IMR-90 (cell line): ENCODE results near the gene TRIM28. TPM values are rescaled to one million over a fixed set of nuclear protein-coding genes. Genes with fewer than 3 reads are reported as not detected.

Experiments used
- ATAC-seq: fragments of 200-7000 bp; cut with Tn5 transposase; 2 replicates; pipeline ENCODE4 v1.9.1; 2020; ENCODE audit warnings: low read depth, mild to moderate bottlenecking, moderate library complexity
- BruUV-seq: library from RNA; stranded (reverse); fragments of 400-500 nt; replicated peaks from 2 replicates; lab custom pipeline; 2021; lab: Mats Ljungman, UMichigan
- CTCF ChIA-PET: fragments of 300-600 bp; formaldehyde crosslinking; extraction: SDS; loops from one replicate; lab custom pipeline; 2021; ENCODE audit warnings: antibody characterized with exemption; lab: Yijun Ruan, JAX
- POLR2A ChIA-PET: fragments of 300-600 bp; sonication (Branson Sonifier 250); formaldehyde crosslinking; loops from one replicate; lab custom pipeline; 2022; ENCODE audit warnings: antibody characterized with exemption; ENCODE audit not compliant: unreplicated experiment; lab: Charles Lee
- DNase-seq: peaks from one replicate; pipeline ENCODE4 v3.0.0; 2013
- H2AFZ ChIP-seq: replicated peaks from 2 replicates; pipeline ENCODE3; 2013; ENCODE audit warnings: low read length, mild to moderate bottlenecking; ENCODE audit not compliant: poor library complexity
- H2AK5ac ChIP-seq: 2 replicates; pipeline ENCODE4 v1.6.1; 2013; ENCODE audit warnings: low read depth, low read length, inconsistent platforms
- H2AK9ac ChIP-seq: replicated peaks from 2 replicates; pipeline ENCODE3; 2013; ENCODE audit warnings: mild to moderate bottlenecking, low read depth, low read length, moderate library complexity; ENCODE audit not compliant: poor library complexity
- H2BK120ac ChIP-seq: 2 replicates; pipeline ENCODE4 v1.6.1; 2013; ENCODE audit warnings: low read depth, low read length, inconsistent platforms
- H2BK15ac ChIP-seq: 3 replicates; pipeline ENCODE4 v1.6.1; 2013; ENCODE audit warnings: low read depth, low read length, inconsistent platforms
- H2BK20ac ChIP-seq: 2 replicates; pipeline ENCODE4 v1.6.1; 2013; ENCODE audit warnings: low read depth, mild to moderate bottlenecking, inconsistent platforms, low read length, moderate library complexity
- H2BK5ac ChIP-seq: 2 replicates; pipeline ENCODE4 v1.6.1; 2013; ENCODE audit warnings: mild to moderate bottlenecking, low read depth, low read length, inconsistent platforms; ENCODE audit not compliant: poor library complexity, severe bottlenecking
- H3K14ac ChIP-seq: replicated peaks from 2 replicates; pipeline ENCODE4 v1.6.1; 2013; ENCODE audit warnings: low read depth, low read length, inconsistent platforms
- H3K18ac ChIP-seq: 2 replicates; pipeline ENCODE4 v1.6.1; 2013; ENCODE audit warnings: low read depth, low read length, control low read depth
- H3K23ac ChIP-seq: 2 replicates; pipeline ENCODE4 v1.6.1; 2013; ENCODE audit warnings: low read depth, low read length, inconsistent platforms
- H3K27ac ChIP-seq: 2 replicates; pipeline ENCODE4 v1.5.1; 2013; ENCODE audit warnings: mild to moderate bottlenecking, control low read depth, low read length; ENCODE audit not compliant: insufficient read depth
- H3K27me3 ChIP-seq: 2 replicates; pipeline ENCODE4 v1.6.1; 2013; ENCODE audit warnings: low read length; ENCODE audit not compliant: control insufficient read depth, insufficient read depth
- H3K36me3 ChIP-seq: 2 replicates; pipeline ENCODE4 v1.6.1; 2013; ENCODE audit warnings: low read length, mixed read lengths; ENCODE audit not compliant: control insufficient read depth, insufficient read depth
- H3K4ac ChIP-seq: 2 replicates; pipeline ENCODE4 v1.6.1; 2013; ENCODE audit warnings: low read depth, low read length, inconsistent platforms
- H3K4me1 ChIP-seq: 2 replicates; pipeline ENCODE4 v1.6.1; 2013; ENCODE audit warnings: low read length, mixed read lengths; ENCODE audit not compliant: control insufficient read depth, insufficient read depth
- H3K4me2 ChIP-seq: 2 replicates; pipeline ENCODE4 v1.6.1; 2013; ENCODE audit warnings: low read depth, mild to moderate bottlenecking, control low read depth, low read length, moderate library complexity
- H3K4me3 ChIP-seq: 2 replicates; pipeline ENCODE4 v1.5.1; 2013; ENCODE audit warnings: low read depth, mild to moderate bottlenecking, control low read depth, low read length, moderate library complexity; ENCODE audit not compliant: insufficient read depth
- H3K56ac ChIP-seq: 2 replicates; pipeline ENCODE4 v1.6.1; 2013; ENCODE audit warnings: low read length, inconsistent platforms; ENCODE audit not compliant: insufficient read depth; ENCODE audit errors: extremely low read depth
- H3K79me1 ChIP-seq, 2 experiments: 2 replicates each; pipeline ENCODE4 v1.6.1; 2013; ENCODE audit warnings: low read length in 2 of 2, inconsistent platforms in 1 of 2, low read depth in 1 of 2
- H3K9ac ChIP-seq: 2 replicates; pipeline ENCODE4 v1.6.1; 2013; ENCODE audit warnings: low read depth, low read length, control low read depth
- H3K9me1 ChIP-seq: 2 replicates; pipeline ENCODE4 v1.6.1; 2013; ENCODE audit warnings: low read length, inconsistent platforms; ENCODE audit not compliant: insufficient read depth
- H3K9me3 ChIP-seq: 2 replicates; pipeline ENCODE4 v1.6.1; 2013; ENCODE audit warnings: low read length; ENCODE audit not compliant: control insufficient read depth, insufficient read depth
- H4K20me1 ChIP-seq: 2 replicates; pipeline ENCODE4 v1.6.1; 2013; ENCODE audit warnings: low read length, inconsistent platforms; ENCODE audit not compliant: insufficient read depth
- H4K5ac ChIP-seq: 2 replicates; pipeline ENCODE4 v1.6.1; 2013; ENCODE audit warnings: mild to moderate bottlenecking, low read depth, low read length, control low read depth
- H4K8ac ChIP-seq, 2 experiments: 2 replicates each; pipeline ENCODE4 v1.6.1; 2013; ENCODE audit warnings: low read depth in 2 of 2, low read length in 2 of 2, control low read depth in 1 of 2, inconsistent platforms in 1 of 2
- H4K91ac ChIP-seq: 2 replicates; pipeline ENCODE4 v1.6.1; 2013; ENCODE audit warnings: low read depth, low read length, inconsistent platforms; ENCODE audit not compliant: insufficient read depth
- BHLHE40 ChIP-seq: fragments of 150-350 bp; IDR thresholded peaks from 2 replicates; pipeline ENCODE4 v1.6.1; 2016; ENCODE audit warnings: mild to moderate bottlenecking, low read depth, low read length
- CEBPB ChIP-seq: IDR thresholded peaks from 2 replicates; pipeline ENCODE4 v1.6.1; 2012; ENCODE audit warnings: low read depth, low read length, improper control_type of control experiment
- CHD1 ChIP-seq: IDR thresholded peaks from 2 replicates; pipeline ENCODE4 v1.6.1; 2012; ENCODE audit warnings: low read depth, low read length, improper control_type of control experiment
- FOS ChIP-seq: fragments of 150-350 bp; IDR thresholded peaks from 2 replicates; pipeline ENCODE4 v1.6.1; 2016; ENCODE audit warnings: low read depth, low read length
- MAFK ChIP-seq: IDR thresholded peaks from 2 replicates; pipeline ENCODE4 v1.6.1; 2012; ENCODE audit warnings: low read depth, low read length, improper control_type of control experiment
- MAZ ChIP-seq: IDR thresholded peaks from 2 replicates; pipeline ENCODE4 v1.6.1; 2012; ENCODE audit warnings: low read depth, mild to moderate bottlenecking, low read length, improper control_type of control experiment, moderate library complexity, borderline replicate concordance
- MXI1 ChIP-seq: IDR thresholded peaks from 2 replicates; pipeline ENCODE4 v1.6.1; 2012; ENCODE audit warnings: low read depth, mild to moderate bottlenecking, low read length, moderate library complexity, borderline replicate concordance
- NFE2L2 ChIP-seq: fragments of 150-350 bp; IDR thresholded peaks from 2 replicates; pipeline ENCODE4 v1.6.1; 2016; ENCODE audit warnings: low read depth, mild to moderate bottlenecking, low read length
- POLR2A ChIP-seq: IDR thresholded peaks from 2 replicates; pipeline ENCODE4 v1.6.1; 2012; ENCODE audit warnings: mild to moderate bottlenecking, low read depth, low read length
- RAD21 ChIP-seq: IDR thresholded peaks from 2 replicates; pipeline ENCODE4 v1.6.1; 2012; ENCODE audit warnings: low read length, improper control_type of control experiment
- RCOR1 ChIP-seq: IDR thresholded peaks from 2 replicates; pipeline ENCODE4 v1.6.1; 2012; ENCODE audit warnings: mild to moderate bottlenecking, low read length, improper control_type of control experiment; ENCODE audit not compliant: insufficient replicate concordance
- RFX5 ChIP-seq: IDR thresholded peaks from 2 replicates; pipeline ENCODE4 v1.8.0; 2012; ENCODE audit warnings: low read depth, mild to moderate bottlenecking, low read length, moderate library complexity
- SMC3 ChIP-seq: fragments of 150-350 bp; IDR thresholded peaks from 2 replicates; pipeline ENCODE4 v1.6.1; 2016; ENCODE audit warnings: low read depth, mild to moderate bottlenecking, antibody characterized with exemption, low read length, moderate library complexity
- USF2 ChIP-seq: fragments of 150-350 bp; IDR thresholded peaks from 2 replicates; pipeline ENCODE4 v1.6.1; 2017; ENCODE audit warnings: mild to moderate bottlenecking, antibody characterized with exemption, low read length, low read depth
- WGBS, 2 experiments: methylation state at CpG; one replicate each; pipeline versions ENCODE4 v1.1.5 to v1.1.7; 2013; ENCODE audit warnings: missing lambda C conversion rate in 2 of 2; ENCODE audit not compliant: insufficient read length in 1 of 2; ENCODE audit errors: extremely low coverage in 2 of 2; 5-methylcytosine and 5-hydroxymethylcytosine counted together
- dilution Hi-C: fragments of 300-500 bp; cut with HindIII; formaldehyde crosslinking; loops from one replicate; pipeline ENCODE4 v1.14.3; 2018; ENCODE audit warnings: low sequenced_read_pairs; ENCODE audit not compliant: unreplicated experiment
- in situ Hi-C: fragments of 300-500 bp; cut with MboI; formaldehyde crosslinking; loops from 3 replicates; pipeline ENCODE4 v1.14.3; 2019; ENCODE audit warnings: low sequenced_read_pairs, inconsistent platforms, mixed read lengths
- intact Hi-C: fragments of 100-400 bp; cut with micrococcal nuclease; formaldehyde crosslinking; loops from 2 replicates; pipeline ENCODE4 v1.10.0; 2022
- polyA plus RNA-seq, 3 experiments: library from polyadenylated mRNA; depleted of rRNA; stranded (reverse); fragments of >200 nt; gene quantifications; 2 replicates each; pipeline ENCODE4 v1.2.3, GENCODE V29; 2012; ENCODE audit warnings: low replicate concordance in 1 of 3
- total RNA-seq: library from RNA; depleted of rRNA; stranded (reverse); fragments of >200 nt; gene quantifications from 2 replicates; pipeline ENCODE4 v1.2.3, GENCODE V29; 2012
- TF ChIP-seq, protein P1 (sequence below): fragments of 150-350 bp; IDR thresholded peaks from 2 replicates; pipeline ENCODE4 v1.6.1; 2016; ENCODE audit warnings: low read depth, mild to moderate bottlenecking, low read length, moderate library complexity, borderline replicate concordance
- TF ChIP-seq, protein P2 (sequence below): conservative IDR thresholded peaks from 2 replicates; pipeline ENCODE4 v1.5.1; 2012; ENCODE audit warnings: mild to moderate bottlenecking, low read depth, low read length, improper control_type of control experiment

TRIM28 gene
- total and polyA plus RNA-seq, 2 of the 4 experiments (the other 2 are of a cell fraction): 349 to 465 TPM

GRCh38 chr19:58550362-58551122, 6.7 kb downstream of the TRIM28 start:
- BruUV-seq: no TSS peak
- no peak overlapping the region for H2BK15ac ChIP-seq
- TF ChIP-seq MXI1 (no peak), RAD21 (no peak), CHD1 (no peak), RFX5 (no peak), RCOR1 (no peak), MAZ (no peak), BHLHE40 (no peak), USF2 (no peak), POLR2A (no peak), CEBPB (no peak), NFE2L2 (no peak), SMC3 (no peak), MAFK (no peak), FOS (no peak)
- TF ChIP-seq, protein P1, sequence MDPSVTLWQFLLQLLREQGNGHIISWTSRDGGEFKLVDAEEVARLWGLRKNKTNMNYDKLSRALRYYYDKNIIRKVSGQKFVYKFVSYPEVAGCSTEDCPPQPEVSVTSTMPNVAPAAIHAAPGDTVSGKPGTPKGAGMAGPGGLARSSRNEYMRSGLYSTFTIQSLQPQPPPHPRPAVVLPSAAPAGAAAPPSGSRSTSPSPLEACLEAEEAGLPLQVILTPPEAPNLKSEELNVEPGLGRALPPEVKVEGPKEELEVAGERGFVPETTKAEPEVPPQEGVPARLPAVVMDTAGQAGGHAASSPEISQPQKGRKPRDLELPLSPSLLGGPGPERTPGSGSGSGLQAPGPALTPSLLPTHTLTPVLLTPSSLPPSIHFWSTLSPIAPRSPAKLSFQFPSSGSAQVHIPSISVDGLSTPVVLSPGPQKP: no peak
- TF ChIP-seq, protein P2, sequence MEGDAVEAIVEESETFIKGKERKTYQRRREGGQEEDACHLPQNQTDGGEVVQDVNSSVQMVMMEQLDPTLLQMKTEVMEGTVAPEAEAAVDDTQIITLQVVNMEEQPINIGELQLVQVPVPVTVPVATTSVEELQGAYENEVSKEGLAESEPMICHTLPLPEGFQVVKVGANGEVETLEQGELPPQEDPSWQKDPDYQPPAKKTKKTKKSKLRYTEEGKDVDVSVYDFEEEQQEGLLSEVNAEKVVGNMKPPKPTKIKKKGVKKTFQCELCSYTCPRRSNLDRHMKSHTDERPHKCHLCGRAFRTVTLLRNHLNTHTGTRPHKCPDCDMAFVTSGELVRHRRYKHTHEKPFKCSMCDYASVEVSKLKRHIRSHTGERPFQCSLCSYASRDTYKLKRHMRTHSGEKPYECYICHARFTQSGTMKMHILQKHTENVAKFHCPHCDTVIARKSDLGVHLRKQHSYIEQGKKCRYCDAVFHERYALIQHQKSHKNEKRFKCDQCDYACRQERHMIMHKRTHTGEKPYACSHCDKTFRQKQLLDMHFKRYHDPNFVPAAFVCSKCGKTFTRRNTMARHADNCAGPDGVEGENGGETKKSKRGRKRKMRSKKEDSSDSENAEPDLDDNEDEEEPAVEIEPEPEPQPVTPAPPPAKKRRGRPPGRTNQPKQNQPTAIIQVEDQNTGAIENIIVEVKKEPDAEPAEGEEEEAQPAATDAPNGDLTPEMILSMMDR: no peak
- H3K9ac ChIP-seq: no peak overlapping the region
- H2BK20ac ChIP-seq: no peak overlapping the region
- H3K56ac ChIP-seq: no peak overlapping the region
- no peak overlapping the region for H3K4me3 ChIP-seq
- in situ Hi-C loops: no loop called here
- H3K14ac ChIP-seq: no peak overlapping the region
- no peak overlapping the region for H4K8ac ChIP-seq
- H3K4ac ChIP-seq: no peak overlapping the region
- intact Hi-C loops: no loop called here
- CTCF ChIA-PET: no interaction called here
- no peaks in the 10 kb centered on the region for H3K9me3 ChIP-seq
- H3K36me3 ChIP-seq: peaks cover 69% of the 10 kb centered on the region
- POLR2A ChIA-PET: no interaction called here
- no peak overlapping the region for H3K27ac ChIP-seq
- peaks cover 63% of the 10 kb centered on the region for H4K20me1 ChIP-seq
- peaks cover 28% of the 10 kb centered on the region for H3K9me1 ChIP-seq
- H3K4me1 ChIP-seq: peaks cover 23% of the 10 kb centered on the region
- no peak overlapping the region for H2BK5ac ChIP-seq
- H3K23ac ChIP-seq: no peak overlapping the region
- H4K91ac ChIP-seq: no peak overlapping the region
- no peaks in the 10 kb centered on the region for H3K27me3 ChIP-seq
- H3K18ac ChIP-seq: no peak overlapping the region
- no peak overlapping the region for H2AK9ac ChIP-seq
- ATAC-seq: no peak
- dilution Hi-C loops: no loop called here
- H2AFZ ChIP-seq: no peak overlapping the region
- WGBS, 2 experiments: 100% methylated on average over 3 of the region's 13 CpGs; no CpG with 5 or more reads in 1 of the 2 experiments
- no peak overlapping the region for H3K4me2 ChIP-seq
- DNase-seq: no peak
- H2BK120ac ChIP-seq: no peak overlapping the region
- no peak overlapping the region for H2AK5ac ChIP-seq
- peaks cover 27 to 90% of the 10 kb centered on the region in 2 experiments for H3K79me1 ChIP-seq
- H4K5ac ChIP-seq: no peak overlapping the region
